Activated CD8-positive, alpha-beta T cell treated with anti-CD3 and anti-CD28 coated beads, Interleukin-2, amount 10 ng/mL, durations not matched to agents 7 days and 5 days (primary cell): ENCODE results near the gene ANTXR1. TPM values are rescaled to one million over a fixed set of nuclear protein-coding genes. Genes with fewer than 3 reads are reported as not detected.
"Not testable (repeated sequence)": the region's sequence is repeated elsewhere in the genome, so short reads cannot be mapped to it uniquely, and the experiment has no call there.

Source experiments
- ATAC-seq: fragments of 150-1000 bp; cut with Tn5 transposase; one replicate; pipeline ENCODE4 v1.10.0; 2021; ENCODE audit warnings: moderate library complexity
- CTCF ChIA-PET: fragments of 350-600 bp; sonication (Branson Sonifier 250); formaldehyde crosslinking; loops from one replicate; lab custom pipeline; 2021; ENCODE audit warnings: antibody characterized with exemption; lab: Charles Lee
- POLR2A ChIA-PET: fragments of 350-600 bp; sonication (Branson Sonifier 250); formaldehyde crosslinking; loops from one replicate; lab custom pipeline; 2021; ENCODE audit warnings: antibody characterized with exemption; lab: Charles Lee
- DNase-seq: peaks from one replicate; pipeline ENCODE4 v3.0.0-alpha.2; 2020
- H3K27ac Mint-ChIP-seq: one replicate; pipeline ENCODE4 v1.8.0; 2021; ENCODE audit warnings: mild to moderate bottlenecking, mixed read lengths
- H3K27me3 Mint-ChIP-seq: one replicate; pipeline ENCODE4 v1.8.0; 2021; ENCODE audit warnings: low read depth, mixed read lengths
- H3K36me3 Mint-ChIP-seq: one replicate; pipeline ENCODE4 v1.8.0; 2021; ENCODE audit warnings: low read depth, mixed read lengths
- H3K4me1 Mint-ChIP-seq: one replicate; pipeline ENCODE4 v1.8.0; 2021; ENCODE audit warnings: low read depth, mixed read lengths
- H3K4me3 Mint-ChIP-seq: one replicate; pipeline ENCODE4 v1.8.0; 2021; ENCODE audit warnings: mild to moderate bottlenecking, mixed read lengths
- H3K9me3 Mint-ChIP-seq: one replicate; pipeline ENCODE4 v1.8.0; 2022; ENCODE audit warnings: mixed read lengths; ENCODE audit not compliant: insufficient read depth
- total RNA-seq, 2 experiments: library from RNA; stranded (reverse); gene quantifications; one replicate each; pipeline ENCODE4 v1.2.3, GENCODE V29; 2021

ANTXR1 gene
- total RNA-seq, 2 experiments from 2014 or later: 0.05 TPM; not detected in 1

DNA sequence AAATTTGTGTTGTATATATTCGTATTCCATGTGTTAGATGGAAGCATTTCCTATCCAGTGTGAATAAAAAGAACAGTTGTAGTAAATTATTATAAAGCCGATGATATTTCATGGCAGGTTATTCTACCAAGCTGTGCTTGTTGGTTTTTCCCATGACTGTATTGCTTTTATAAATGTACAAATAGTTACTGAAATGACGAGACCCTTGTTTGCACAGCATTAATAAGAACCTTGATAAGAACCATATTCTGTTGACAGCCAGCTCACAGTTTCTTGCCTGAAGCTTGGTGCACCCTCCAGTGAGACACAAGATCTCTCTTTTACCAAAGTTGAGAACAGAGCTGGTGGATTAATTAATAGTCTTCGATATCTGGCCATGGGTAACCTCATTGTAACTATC lies 235.3 kb downstream of the ANTXR1 start:
- H3K36me3 Mint-ChIP-seq: no peaks in the 10 kb centered on the region
- peaks cover 35% of the 10 kb centered on the region for H3K27me3 Mint-ChIP-seq
- ChIA-PET POLR2A (no interaction called here), CTCF (no interaction called here)
- H3K27ac Mint-ChIP-seq: no peak overlapping the region
- no peaks in the 10 kb centered on the region for H3K4me1 Mint-ChIP-seq
- no peak for ATAC-seq
- H3K9me3 Mint-ChIP-seq: no peaks in the 10 kb centered on the region
- no peak for DNase-seq
- no peak overlapping the region for H3K4me3 Mint-ChIP-seq

DNA sequence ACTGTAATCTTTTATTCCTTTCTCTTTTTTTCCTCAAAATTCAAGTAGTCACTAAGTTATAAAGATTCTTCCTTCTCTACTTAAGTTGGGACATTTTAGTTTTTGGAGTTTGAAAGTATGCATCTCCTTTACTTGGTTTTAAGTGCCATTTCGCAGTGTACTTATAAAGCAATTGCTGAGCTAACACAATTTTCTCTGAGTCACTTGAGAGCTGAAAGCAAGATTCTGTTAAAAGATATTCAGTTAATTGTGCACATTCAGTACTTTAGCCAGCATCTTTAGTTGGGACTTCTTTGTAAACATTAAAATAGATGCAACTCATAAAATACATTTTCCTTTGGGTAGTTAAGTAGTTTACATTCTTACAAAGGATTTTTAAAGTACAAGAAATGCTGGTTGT lies 238.0 kb downstream of the ANTXR1 start:
- Mint-ChIP-seq H3K27me3 (peaks cover 38% of the 10 kb centered on the region), H3K4me3 (no peak overlapping the region)
- ATAC-seq: no peak

DNA sequence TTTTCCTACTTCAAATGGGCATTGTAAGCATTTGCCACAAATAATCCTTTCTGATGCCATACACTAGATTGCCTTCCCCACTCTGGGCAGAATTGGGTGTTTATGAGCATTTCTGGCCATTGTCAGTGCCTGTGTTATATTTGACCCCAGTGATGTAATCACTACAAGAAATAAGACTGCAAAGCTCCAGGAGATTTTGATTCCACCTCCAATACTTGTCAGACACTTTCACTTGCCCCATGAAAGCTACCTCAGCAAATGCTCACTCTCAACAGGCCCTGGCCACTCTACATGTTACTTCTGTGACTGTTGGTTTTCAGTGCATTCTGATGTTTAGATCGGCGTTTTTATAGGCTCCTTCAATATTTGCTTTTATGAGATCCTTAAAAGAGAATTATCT lies 239.0 kb downstream of the ANTXR1 start:
- Mint-ChIP-seq H3K4me3 (no peak overlapping the region), H3K9me3 (no peaks in the 10 kb centered on the region), H3K36me3 (no peaks in the 10 kb centered on the region), H3K4me1 (no peaks in the 10 kb centered on the region), H3K27ac (no peak overlapping the region), H3K27me3 (peaks cover 37% of the 10 kb centered on the region)
- POLR2A ChIA-PET: no interaction called here
- DNase-seq (no peak), ATAC-seq (no peak)
- CTCF ChIA-PET: no interaction called here

More for the DNA sequence above, 238.0 kb downstream of the ANTXR1 start:
- ChIA-PET POLR2A (no interaction called here), CTCF (no interaction called here)
- H3K9me3 Mint-ChIP-seq: no peaks in the 10 kb centered on the region
- no peak overlapping the region for H3K27ac Mint-ChIP-seq
- no peaks in the 10 kb centered on the region for H3K36me3 Mint-ChIP-seq
- no peak for DNase-seq
- H3K4me1 Mint-ChIP-seq: no peaks in the 10 kb centered on the region

DNA sequence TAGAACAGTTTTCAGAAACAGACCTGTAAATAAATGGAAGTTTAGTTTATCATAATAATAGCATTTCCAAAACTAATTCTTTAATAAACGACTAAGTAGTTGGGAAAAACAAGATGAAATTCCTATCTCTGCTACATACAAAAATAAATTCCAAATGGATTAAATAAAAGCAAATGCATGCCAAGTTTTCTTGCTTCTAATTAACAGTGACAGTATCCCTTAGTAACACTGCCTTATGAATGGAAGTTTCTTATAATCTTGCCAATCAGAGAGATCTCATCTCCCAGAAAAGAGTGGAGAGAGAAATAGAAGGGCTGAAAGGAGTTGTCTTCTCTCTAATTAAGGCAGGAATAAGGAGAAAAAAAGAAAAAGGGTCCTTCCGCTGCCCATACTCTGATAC lies 240.1 kb downstream of the ANTXR1 start:
- peaks cover 35% of the 10 kb centered on the region for H3K27me3 Mint-ChIP-seq
- ChIA-PET POLR2A (no interaction called here), CTCF (no interaction called here)
- ATAC-seq (no peak), DNase-seq (no peak)
- H3K9me3 Mint-ChIP-seq: no peaks in the 10 kb centered on the region
- H3K36me3 Mint-ChIP-seq: no peaks in the 10 kb centered on the region
- no peaks in the 10 kb centered on the region for H3K4me1 Mint-ChIP-seq
- H3K27ac Mint-ChIP-seq: no peak overlapping the region
- no peak overlapping the region for H3K4me3 Mint-ChIP-seq

DNA sequence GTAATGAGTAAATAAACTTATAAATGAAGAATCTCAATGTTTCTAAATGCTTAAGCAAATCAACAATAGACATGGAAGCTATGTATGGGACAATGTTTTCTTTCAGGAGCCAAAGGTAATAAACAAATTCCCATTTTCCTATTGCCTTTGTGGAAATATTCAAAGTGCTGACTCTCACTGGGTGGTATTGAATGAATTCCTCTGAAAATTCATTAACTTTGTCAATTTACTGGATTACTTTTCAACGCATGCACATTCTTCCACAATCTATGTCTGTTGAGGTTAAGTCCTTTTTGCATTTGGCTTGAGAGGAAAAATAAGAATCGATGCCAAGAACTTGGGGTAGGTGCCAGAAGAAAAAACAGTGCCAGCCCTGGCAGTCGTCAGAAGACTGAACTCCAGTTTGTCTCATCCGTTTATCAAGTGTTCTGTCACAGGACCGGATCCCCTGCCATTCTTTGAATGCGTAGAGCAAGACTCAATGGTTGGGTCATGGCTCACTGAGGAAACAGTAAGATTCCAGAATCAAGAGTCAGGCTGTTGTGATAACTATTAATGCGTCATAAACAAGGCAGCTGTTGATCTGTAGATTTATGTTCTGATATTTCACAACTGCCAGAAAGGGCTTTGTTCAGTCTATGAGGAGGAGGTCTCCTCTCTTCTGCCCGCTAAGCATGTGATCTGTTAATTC lies 240.8 kb downstream of the ANTXR1 start:
- peaks cover 36% of the 10 kb centered on the region for H3K27me3 Mint-ChIP-seq
- no peak for DNase-seq
- no peaks in the 10 kb centered on the region for H3K4me1 Mint-ChIP-seq
- no peaks in the 10 kb centered on the region for H3K36me3 Mint-ChIP-seq
- ChIA-PET POLR2A (no interaction called here), CTCF (no interaction called here)
- ATAC-seq: no peak
- peaks cover 3% of the 10 kb centered on the region for H3K9me3 Mint-ChIP-seq
- no peak overlapping the region for H3K4me3 Mint-ChIP-seq
- no peak overlapping the region for H3K27ac Mint-ChIP-seq

DNA sequence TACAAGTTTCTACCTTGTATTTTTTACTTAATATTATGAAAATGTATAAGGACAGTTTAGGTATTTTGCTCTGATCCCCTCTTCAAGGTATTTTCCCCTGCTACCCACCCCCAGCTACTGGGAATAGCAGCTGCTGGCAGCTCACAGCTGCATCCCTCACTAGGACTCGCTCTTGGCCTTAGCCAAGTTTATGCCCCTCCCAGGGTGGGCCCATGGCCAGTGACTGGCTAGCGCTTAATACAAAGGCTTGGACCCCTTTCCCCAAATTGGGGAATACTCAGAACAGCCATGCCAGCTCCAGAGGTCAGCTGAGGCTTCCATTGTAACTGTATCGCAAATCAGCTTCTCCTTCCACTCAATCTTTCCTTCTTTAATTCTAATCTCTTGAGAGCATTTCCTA lies 242.8 kb downstream of the ANTXR1 start:
- no peak for ATAC-seq
- DNase-seq: no peak
- no peaks in the 10 kb centered on the region for H3K4me1 Mint-ChIP-seq
- H3K9me3 Mint-ChIP-seq: peaks cover 8% of the 10 kb centered on the region
- H3K4me3 Mint-ChIP-seq: no peak overlapping the region
- POLR2A ChIA-PET: no interaction called here
- CTCF ChIA-PET: interaction anchor here (1.4 kb wide), 1 partner anchor 9 kb away, joined by 3 read pairs; no protein-coding TSS in a partner anchor
- H3K27me3 Mint-ChIP-seq: peaks cover 33% of the 10 kb centered on the region
- no peaks in the 10 kb centered on the region for H3K36me3 Mint-ChIP-seq
- H3K27ac Mint-ChIP-seq: no peak overlapping the region

DNA sequence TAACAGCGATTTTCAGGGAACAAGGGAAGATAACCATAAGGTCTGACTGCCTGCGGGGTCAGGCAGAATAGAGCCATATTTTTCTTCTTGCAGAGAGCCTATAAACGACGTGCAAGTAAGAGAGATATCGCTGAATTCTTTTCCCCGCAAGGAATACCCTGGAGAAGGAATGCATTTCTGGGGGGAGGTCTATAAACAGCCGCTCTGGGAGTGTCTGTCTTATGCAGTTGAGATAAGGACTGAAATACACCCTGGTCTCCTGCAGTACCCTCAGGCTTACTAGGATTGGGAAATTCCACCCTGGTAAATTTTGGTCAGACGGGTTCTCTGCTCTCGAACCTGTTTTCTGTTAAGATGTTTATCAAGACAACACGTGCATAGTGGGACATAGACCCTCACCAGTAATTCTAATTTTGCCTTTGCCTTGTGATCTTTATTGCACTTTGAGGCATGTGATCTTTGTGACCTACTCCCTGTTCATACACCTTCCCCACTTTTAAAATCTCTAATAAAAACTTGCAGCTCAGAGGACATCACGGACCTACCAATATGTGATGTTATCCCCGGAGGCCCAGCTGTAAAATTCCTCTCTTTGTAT lies 247.1 kb downstream of the ANTXR1 start:
- CTCF ChIA-PET, H3K27ac Mint-ChIP-seq, H3K36me3 Mint-ChIP-seq, ATAC-seq, DNase-seq, POLR2A ChIA-PET, H3K4me1 Mint-ChIP-seq, H3K4me3 Mint-ChIP-seq, H3K9me3 Mint-ChIP-seq: not testable (repeated sequence)
- H3K27me3 Mint-ChIP-seq: peaks cover 12% of the 10 kb centered on the region

DNA sequence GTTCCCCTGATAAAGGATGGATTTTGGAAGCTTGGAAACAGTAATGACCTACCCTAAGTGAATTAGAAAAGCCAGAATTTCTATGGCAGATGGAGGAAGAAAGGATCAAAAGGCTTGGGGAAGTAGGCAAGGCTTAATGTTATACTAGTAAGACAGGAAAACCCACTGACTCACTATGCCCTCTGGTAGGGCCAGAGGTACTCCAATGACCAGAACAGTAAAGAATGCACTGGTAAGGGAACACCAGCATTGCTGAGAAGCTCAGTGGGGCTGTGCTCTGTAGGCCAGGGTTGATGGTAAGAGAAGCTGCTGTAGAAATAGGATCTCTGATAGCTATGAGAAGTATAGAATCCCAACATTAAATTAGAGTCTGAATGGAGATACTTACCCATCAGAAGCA lies 247.7 kb downstream of the ANTXR1 start:
- H3K36me3 Mint-ChIP-seq: no peaks in the 10 kb centered on the region
- H3K9me3 Mint-ChIP-seq: peaks cover 8% of the 10 kb centered on the region
- H3K27me3 Mint-ChIP-seq: peaks cover 12% of the 10 kb centered on the region
- H3K27ac Mint-ChIP-seq: no peak overlapping the region
- POLR2A ChIA-PET: no interaction called here
- no peak for DNase-seq
- no peak overlapping the region for H3K4me3 Mint-ChIP-seq
- H3K4me1 Mint-ChIP-seq: no peaks in the 10 kb centered on the region
- CTCF ChIA-PET: no interaction called here
- no peak for ATAC-seq

DNA sequence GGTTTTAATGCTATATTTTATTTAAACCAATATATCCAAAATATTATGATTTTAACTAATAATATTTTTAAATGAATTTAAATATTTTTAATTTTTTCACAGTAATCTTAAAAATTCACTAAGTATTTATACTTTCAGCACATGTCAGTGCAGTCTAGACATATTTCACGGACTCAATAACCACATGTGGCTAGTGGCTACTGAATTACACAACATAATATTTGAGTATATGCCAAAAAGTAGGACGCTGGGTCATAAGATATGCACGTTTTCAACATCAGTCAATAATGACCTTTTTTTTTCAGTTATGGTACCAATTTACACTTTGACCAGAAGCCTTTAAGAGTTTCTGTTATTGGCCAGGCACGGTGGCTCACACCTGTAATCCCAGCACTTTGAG lies 256.4 kb downstream of the ANTXR1 start:
- no peak overlapping the region for H3K4me3 Mint-ChIP-seq
- ChIA-PET POLR2A (no interaction called here), CTCF (no interaction called here)
- DNase-seq: no peak
- peaks cover 32% of the 10 kb centered on the region for H3K27me3 Mint-ChIP-seq
- H3K27ac Mint-ChIP-seq: no peak overlapping the region
- H3K36me3 Mint-ChIP-seq: no peaks in the 10 kb centered on the region
- ATAC-seq: no peak
- H3K9me3 Mint-ChIP-seq: no peaks in the 10 kb centered on the region
- no peaks in the 10 kb centered on the region for H3K4me1 Mint-ChIP-seq

DNA sequence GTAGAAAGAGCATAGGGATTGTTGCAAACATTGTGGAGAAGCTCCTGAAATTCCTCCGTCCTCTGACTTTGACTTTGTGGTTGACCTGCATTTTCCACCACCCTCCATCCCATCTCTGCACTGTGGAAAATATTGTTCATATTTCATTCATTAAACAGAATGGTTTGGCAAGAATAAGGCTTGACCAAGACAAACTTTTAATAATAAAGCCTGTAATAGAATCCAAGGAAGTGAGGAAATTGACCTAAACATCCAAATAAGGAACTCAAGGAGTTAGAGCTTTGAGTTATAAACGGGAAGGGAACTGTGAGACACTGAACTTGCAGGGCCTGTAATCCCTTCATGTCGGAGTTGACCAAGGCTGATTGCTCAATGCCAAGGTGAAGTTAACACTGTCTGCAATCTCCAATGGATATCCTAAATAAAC lies 258.9 kb downstream of the ANTXR1 start:
- no peaks in the 10 kb centered on the region for H3K4me1 Mint-ChIP-seq
- H3K27ac Mint-ChIP-seq: no peak overlapping the region
- no peak overlapping the region for H3K4me3 Mint-ChIP-seq
- DNase-seq (no peak), ATAC-seq (no peak)
- ChIA-PET POLR2A (no interaction called here), CTCF (no interaction called here)
- no peaks in the 10 kb centered on the region for H3K36me3 Mint-ChIP-seq
- no peaks in the 10 kb centered on the region for H3K9me3 Mint-ChIP-seq
- peaks cover 36% of the 10 kb centered on the region for H3K27me3 Mint-ChIP-seq

DNA sequence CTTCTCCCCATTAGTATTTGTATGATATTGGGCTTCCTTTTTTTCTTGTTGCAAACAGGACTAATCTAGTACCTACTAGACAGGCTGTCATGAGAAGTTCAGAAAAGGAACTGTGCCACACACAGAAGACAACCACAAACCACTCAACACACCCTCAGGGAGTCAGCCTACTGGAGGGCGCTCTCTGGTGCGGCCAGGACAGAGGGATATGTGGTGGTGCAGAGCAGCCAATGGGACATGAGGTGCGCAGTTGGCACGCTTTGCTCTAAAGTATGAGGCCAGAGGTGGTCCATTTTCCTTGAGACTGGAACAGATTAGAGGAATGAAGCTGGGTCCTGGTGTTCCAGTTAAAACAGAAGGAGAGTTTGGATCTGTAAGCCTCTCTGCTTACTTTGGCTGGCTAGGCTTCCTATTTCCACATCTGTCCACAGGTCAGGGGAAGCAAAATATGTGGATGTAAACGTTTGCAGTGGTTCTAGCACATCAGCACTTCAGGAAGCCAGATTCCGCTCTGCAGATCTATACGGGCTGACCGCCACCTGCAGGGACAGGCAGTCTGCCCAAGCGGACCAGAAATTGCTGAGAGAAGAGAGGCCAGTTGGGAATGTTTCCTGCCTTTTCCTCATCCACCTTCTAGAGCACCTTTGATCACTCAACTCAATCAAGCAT lies 260.0 kb downstream of the ANTXR1 start:
- no peak overlapping the region for H3K27ac Mint-ChIP-seq
- ATAC-seq (no peak), DNase-seq (no peak)
- ChIA-PET POLR2A (no interaction called here), CTCF (no interaction called here)
- H3K27me3 Mint-ChIP-seq: peaks cover 39% of the 10 kb centered on the region
- H3K4me3 Mint-ChIP-seq: no peak overlapping the region
- H3K9me3 Mint-ChIP-seq: no peaks in the 10 kb centered on the region
- no peaks in the 10 kb centered on the region for H3K36me3 Mint-ChIP-seq
- H3K4me1 Mint-ChIP-seq: no peaks in the 10 kb centered on the region

DNA sequence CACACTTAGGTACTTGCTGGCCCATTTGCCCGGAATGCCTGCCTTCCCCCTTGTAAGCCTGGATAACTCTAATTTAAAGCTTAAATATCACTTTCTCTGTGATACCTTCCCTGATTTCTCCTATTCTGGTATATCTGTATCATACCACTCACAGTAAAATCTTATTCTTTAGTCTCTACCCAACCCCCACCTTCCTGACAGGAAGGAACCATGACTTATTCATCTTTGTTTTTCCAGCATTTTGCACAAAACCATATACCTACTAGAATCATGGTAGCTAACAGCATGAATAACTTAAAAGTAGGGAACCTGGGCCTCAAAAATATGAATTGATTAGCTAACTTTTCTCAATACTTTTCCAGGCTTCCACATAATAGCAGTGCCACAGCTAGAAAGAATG lies 262.5 kb downstream of the ANTXR1 start:
- no peaks in the 10 kb centered on the region for H3K36me3 Mint-ChIP-seq
- ChIA-PET POLR2A (interaction anchor here (0.7 kb wide), 1 partner anchor 13 kb away, joined by 3 read pairs; no protein-coding TSS in a partner anchor), CTCF (no interaction called here)
- H3K27me3 Mint-ChIP-seq: peaks cover 41% of the 10 kb centered on the region
- no peak overlapping the region for H3K4me3 Mint-ChIP-seq
- no peaks in the 10 kb centered on the region for H3K9me3 Mint-ChIP-seq
- DNase-seq: no peak
- H3K4me1 Mint-ChIP-seq: no peaks in the 10 kb centered on the region
- H3K27ac Mint-ChIP-seq: no peak overlapping the region
- no peak for ATAC-seq
